Trophoblast cell (in vitro differentiated cells and primary cell): ENCODE data around the gene PCP2.

ENCODE experiments used
- DNase-seq, 2 donors: peaks; one replicate each; pipeline ENCODE4 v3.0.0-alpha.2; 2016
- H2AFZ ChIP-seq: 2 replicates; pipeline ENCODE4 v1.6.1; 2013; ENCODE audit warnings: low read length, moderate library complexity, mild to moderate bottlenecking; ENCODE audit not compliant: insufficient read depth, poor library complexity
- H2AK5ac ChIP-seq: 2 replicates; pipeline ENCODE4 v1.6.1; 2013; ENCODE audit warnings: mild to moderate bottlenecking, low read length
- H2BK120ac ChIP-seq: 2 replicates; pipeline ENCODE4 v1.6.1; 2013; ENCODE audit warnings: low read length, mild to moderate bottlenecking, moderate library complexity; ENCODE audit not compliant: insufficient read depth, poor library complexity
- H2BK12ac ChIP-seq: 2 replicates; pipeline ENCODE4 v1.6.1; 2013; ENCODE audit warnings: mild to moderate bottlenecking, low read length, moderate library complexity
- H2BK5ac ChIP-seq: 2 replicates; pipeline ENCODE4 v1.6.1; 2013; ENCODE audit warnings: low read length, low read depth, moderate library complexity, mild to moderate bottlenecking; ENCODE audit not compliant: poor library complexity
- H3K14ac ChIP-seq: 2 replicates; pipeline ENCODE4 v1.6.1; 2013; ENCODE audit warnings: mild to moderate bottlenecking, low read length
- H3K18ac ChIP-seq: 2 replicates; pipeline ENCODE4 v1.6.1; 2013; ENCODE audit warnings: mild to moderate bottlenecking, low read length
- H3K23ac ChIP-seq: 2 replicates; pipeline ENCODE4 v1.6.1; 2013; ENCODE audit warnings: low read length
- H3K27ac ChIP-seq: 2 replicates; pipeline ENCODE4 v1.5.1; 2013; ENCODE audit warnings: low read depth, mild to moderate bottlenecking, inconsistent platforms, low read length, moderate library complexity
- H3K27me3 ChIP-seq: 2 replicates; pipeline ENCODE4 v1.6.1; 2013; ENCODE audit warnings: inconsistent platforms, mild to moderate bottlenecking, low read length, moderate library complexity; ENCODE audit not compliant: insufficient read depth
- H3K36me3 ChIP-seq, 2 experiments: 1 replicate in 1 of 2; 2 replicates in 1 of 2; pipeline ENCODE4 v1.6.1; 2013; ENCODE audit warnings: low read length in 2 of 2, mild to moderate bottlenecking in 2 of 2, moderate library complexity in 1 of 2; ENCODE audit not compliant: insufficient read depth in 2 of 2, control insufficient read depth in 1 of 2
- H3K4ac ChIP-seq: 2 replicates; pipeline ENCODE4 v1.6.1; 2013; ENCODE audit warnings: low read depth, mild to moderate bottlenecking, low read length, moderate library complexity
- H3K4me1 ChIP-seq, 2 experiments: 1 replicate in 1 of 2; 2 replicates in 1 of 2; pipeline ENCODE4 v1.6.1; 2013; ENCODE audit warnings: low read length in 2 of 2, mild to moderate bottlenecking in 2 of 2, moderate library complexity in 1 of 2; ENCODE audit not compliant: insufficient read depth in 2 of 2, control insufficient read depth in 1 of 2
- H3K4me2 ChIP-seq: 2 replicates; pipeline ENCODE4 v1.6.1; 2013; ENCODE audit warnings: inconsistent platforms, mild to moderate bottlenecking, low read length, moderate library complexity
- H3K4me3 ChIP-seq: 2 replicates; pipeline ENCODE4 v1.5.1; 2013; ENCODE audit warnings: mild to moderate bottlenecking, low read depth, low read length, inconsistent platforms
- H3K79me1 ChIP-seq: one replicate; pipeline ENCODE4 v1.6.1; 2013; ENCODE audit warnings: low read length
- H3K79me2 ChIP-seq: 2 replicates; pipeline ENCODE4 v1.6.1; 2013; ENCODE audit warnings: low read length, mild to moderate bottlenecking; ENCODE audit not compliant: control insufficient read depth, insufficient read depth, poor library complexity
- H3K9ac ChIP-seq: 2 replicates; pipeline ENCODE4 v1.6.1; 2013; ENCODE audit warnings: mild to moderate bottlenecking, low read length
- H3K9me3 ChIP-seq: 2 replicates; pipeline ENCODE4 v1.6.1; 2013; ENCODE audit warnings: low read depth, mild to moderate bottlenecking, control low read depth, inconsistent platforms, low read length; ENCODE audit not compliant: insufficient read depth
- H4K12ac ChIP-seq: 2 replicates; pipeline ENCODE4 v1.6.1; 2013; ENCODE audit warnings: low read depth, mild to moderate bottlenecking, low read length, moderate library complexity
- H4K8ac ChIP-seq: 2 replicates; pipeline ENCODE4 v1.6.1; 2013; ENCODE audit warnings: low read depth, mild to moderate bottlenecking, low read length, moderate library complexity
- H4K91ac ChIP-seq: one replicate; pipeline ENCODE4 v1.6.1; 2013; ENCODE audit warnings: low read depth, mild to moderate bottlenecking, low read length, moderate library complexity
- WGBS: extraction: QIAGEN DNeasy Blood & Tissue Kit; methylation state at CpG from one replicate; pipeline ENCODE4 v1.1.7; 2013; ENCODE audit warnings: missing lambda C conversion rate; ENCODE audit not compliant: insufficient read length, insufficient coverage; ENCODE audit errors: extremely low coverage; 5-methylcytosine and 5-hydroxymethylcytosine counted together

The PCP2 gene

GRCh38 chr19:7650148-7650547 is 16.6 kb upstream of the PCP2 start:
- H2BK12ac ChIP-seq, result no peak overlapping the region
- peaks cover 2 to 4% of the 10 kb centered on the region in 2 experiments for H3K4me1 ChIP-seq
- H3K9ac ChIP-seq, result no peak overlapping the region
- H3K14ac ChIP-seq, result no peak overlapping the region
- H2AK5ac ChIP-seq, result no peak overlapping the region
- H3K4me2 ChIP-seq, result no peak overlapping the region
- H3K27ac ChIP-seq, result no peak overlapping the region
- no CpG with 5 or more reads among the region's 2 CpGs for WGBS
- H3K36me3 ChIP-seq, result peaks cover 12 to 17% of the 10 kb centered on the region in 2 experiments
- no peak overlapping the region for H4K8ac ChIP-seq
- no peak overlapping the region for H2AFZ ChIP-seq
- no peak overlapping the region for H3K23ac ChIP-seq
- H3K9me3 ChIP-seq, result peaks cover 2% of the 10 kb centered on the region
- no peak overlapping the region for H3K4me3 ChIP-seq
- H3K27me3 ChIP-seq, result no peaks in the 10 kb centered on the region
- H2BK5ac ChIP-seq, result no peak overlapping the region
- H3K4ac ChIP-seq, result no peak overlapping the region
- H3K79me1 ChIP-seq, result no peaks in the 10 kb centered on the region
- H2BK120ac ChIP-seq, result no peak overlapping the region
- H3K18ac ChIP-seq, result no peak overlapping the region
- H4K91ac ChIP-seq, result no peak overlapping the region
- DNase-seq, result no peak
- no peaks in the 10 kb centered on the region for H3K79me2 ChIP-seq
- no peak overlapping the region for H4K12ac ChIP-seq

GRCh38 chr19:7648265-7649014 is 14.9 kb upstream of the PCP2 start:
- H3K4me2 ChIP-seq, result no peak overlapping the region
- no peak overlapping the region for H3K9ac ChIP-seq
- no peak for DNase-seq
- no peak overlapping the region for H3K18ac ChIP-seq
- H3K79me2 ChIP-seq, result no peaks in the 10 kb centered on the region
- no peak overlapping the region for H2AFZ ChIP-seq
- H2BK120ac ChIP-seq, result no peak overlapping the region
- H3K79me1 ChIP-seq, result no peaks in the 10 kb centered on the region
- H2BK5ac ChIP-seq, result no peak overlapping the region
- WGBS, result no CpG with 5 or more reads among the region's 15 CpGs
- H2AK5ac ChIP-seq, result no peak overlapping the region
- H3K14ac ChIP-seq, result no peak overlapping the region
- no peaks in the 10 kb centered on the region for H3K27me3 ChIP-seq
- H3K4me3 ChIP-seq, result peak overlapping the region; percentile 43
- H3K23ac ChIP-seq, result no peak overlapping the region
- no peak overlapping the region for H4K12ac ChIP-seq
- H4K8ac ChIP-seq, result no peak overlapping the region
- H2BK12ac ChIP-seq, result no peak overlapping the region
- no peak overlapping the region for H3K4ac ChIP-seq
- H3K9me3 ChIP-seq, result peaks cover 2% of the 10 kb centered on the region
- no peak overlapping the region for H4K91ac ChIP-seq
- H3K36me3 ChIP-seq, result peaks cover 21 to 27% of the 10 kb centered on the region in 2 experiments
- H3K27ac ChIP-seq, result no peak overlapping the region
- peaks cover 2 to 4% of the 10 kb centered on the region in 2 experiments for H3K4me1 ChIP-seq

- no peak overlapping the region for H4K12ac ChIP-seq
- no peak overlapping the region for H2AK5ac ChIP-seq
- no peak overlapping the region for H3K9ac ChIP-seq
- no peak overlapping the region for H3K18ac ChIP-seq
- H3K4me3 ChIP-seq, result no peak overlapping the region
- WGBS, result no CpG with 5 or more reads among the region's 26 CpGs
- H3K4ac ChIP-seq, result no peak overlapping the region
- no peak overlapping the region for H3K23ac ChIP-seq
- no peak overlapping the region for H3K4me2 ChIP-seq
- H3K79me1 ChIP-seq, result no peaks in the 10 kb centered on the region
- H2AFZ ChIP-seq, result no peak overlapping the region
- H3K14ac ChIP-seq, result no peak overlapping the region
- no peak overlapping the region for H2BK12ac ChIP-seq
- no peak overlapping the region for H2BK120ac ChIP-seq
- peaks cover 28 to 35% of the 10 kb centered on the region in 2 experiments for H3K36me3 ChIP-seq
- H3K4me1 ChIP-seq, result peaks cover 0 to 1% of the 10 kb centered on the region in 2 experiments
- H3K27ac ChIP-seq, result no peak overlapping the region
- no peaks in the 10 kb centered on the region for H3K27me3 ChIP-seq
- DNase-seq, result peak in 1 of 2 donors; percentile 17
- H3K79me2 ChIP-seq, result no peaks in the 10 kb centered on the region
- no peak overlapping the region for H4K8ac ChIP-seq
- peaks cover 2% of the 10 kb centered on the region for H3K9me3 ChIP-seq
- no peak overlapping the region for H2BK5ac ChIP-seq
- peak overlapping the region; percentile 5 for H4K91ac ChIP-seq
Observed at GRCh38 chr19:7647156-7647555, 13.6 kb upstream of the PCP2 start.

- no peak overlapping the region for H4K12ac ChIP-seq
- H3K9me3 ChIP-seq, result peaks cover 2% of the 10 kb centered on the region
- H3K23ac ChIP-seq, result no peak overlapping the region
- H2BK5ac ChIP-seq, result no peak overlapping the region
- DNase-seq, result no peak
- no peak overlapping the region for H3K27ac ChIP-seq
- H3K4me1 ChIP-seq, result no peaks in the 10 kb centered on the region
- no peak overlapping the region for H2BK120ac ChIP-seq
- H2BK12ac ChIP-seq, result no peak overlapping the region
- no peak overlapping the region for H3K9ac ChIP-seq
- no peak overlapping the region for H2AK5ac ChIP-seq
- no peak overlapping the region for H4K8ac ChIP-seq
- H2AFZ ChIP-seq, result no peak overlapping the region
- no peaks in the 10 kb centered on the region for H3K79me2 ChIP-seq
- H3K79me1 ChIP-seq, result no peaks in the 10 kb centered on the region
- H3K27me3 ChIP-seq, result no peaks in the 10 kb centered on the region
- no peak overlapping the region for H3K4ac ChIP-seq
- WGBS, result no CpG with 5 or more reads among the region's 8 CpGs
- no peak overlapping the region for H3K4me2 ChIP-seq
- no peak overlapping the region for H3K14ac ChIP-seq
- H3K4me3 ChIP-seq, result peak overlapping the region; percentile 6
- H4K91ac ChIP-seq, result no peak overlapping the region
- H3K36me3 ChIP-seq, result peaks cover 33 to 38% of the 10 kb centered on the region in 2 experiments
- no peak overlapping the region for H3K18ac ChIP-seq
Observed at GRCh38 chr19:7646426-7646700, 12.8 kb upstream of the PCP2 start.
